WTC11 (cell line): ENCODE data around the gene MEF2B. TPM values are rescaled to one million over a fixed set of nuclear protein-coding genes. Genes with fewer than 3 reads are reported as not detected.

Experiments
- ATAC-seq: fragments of 200-7000 bp; cut with Tn5 transposase; 2 replicates; pipeline ENCODE4 v1.10.0; 2021; ENCODE audit warnings: mild to moderate bottlenecking, moderate library complexity
- CTCF ChIA-PET: fragments of 300-600 bp; sonication (Branson Sonifier 250); formaldehyde crosslinking; loops from one replicate; lab custom pipeline; 2021; ENCODE audit warnings: antibody characterized with exemption; lab: Charles Lee
- POLR2A ChIA-PET: fragments of 350-600 bp; sonication (Branson Sonifier 250); formaldehyde crosslinking; loops from one replicate; lab custom pipeline; 2021; ENCODE audit warnings: antibody characterized with exemption; lab: Charles Lee
- DNase-seq: peaks from one replicate; pipeline ENCODE4 v3.0.0; 2021; ENCODE audit warnings: low spot score
- H3K27ac Mint-ChIP-seq: 2 replicates; pipeline ENCODE4 v1.8.0; 2021; ENCODE audit warnings: mixed read lengths
- H3K27me3 Mint-ChIP-seq: 2 replicates; pipeline ENCODE4 v1.8.0; 2021; ENCODE audit warnings: low read depth, mild to moderate bottlenecking, moderate library complexity, mixed read lengths
- H3K36me3 Mint-ChIP-seq: 2 replicates; pipeline ENCODE4 v1.8.0; 2021; ENCODE audit warnings: mixed read lengths
- H3K4me1 Mint-ChIP-seq: 2 replicates; pipeline ENCODE4 v1.8.0; 2022; ENCODE audit warnings: mixed read lengths
- H3K4me3 Mint-ChIP-seq: 2 replicates; pipeline ENCODE4 v1.8.0; 2021; ENCODE audit warnings: mild to moderate bottlenecking, moderate library complexity, mixed read lengths
- H3K9me3 Mint-ChIP-seq: 2 replicates; pipeline ENCODE4 v1.8.0; 2021; ENCODE audit warnings: mixed read lengths
- ETV6 ChIP-seq: sonication (generic); formaldehyde crosslinking; IDR thresholded peaks from 2 replicates; pipeline ENCODE4 v1.8.1; 2022; ENCODE audit warnings: mild to moderate bottlenecking, missing genetic modification reagents
- FOXP1 ChIP-seq: sonication (generic); formaldehyde crosslinking; IDR thresholded peaks from 2 replicates; pipeline ENCODE4 v1.8.0; 2022; ENCODE audit warnings: missing genetic modification reagents, mild to moderate bottlenecking, moderate library complexity, borderline replicate concordance
- JAZF1 ChIP-seq: fragments of 250-450 bp; sonication (Bioruptor Pico); IDR thresholded peaks from 2 replicates; pipeline ENCODE4 v1.9.0; 2021; ENCODE audit warnings: moderate library complexity, mild to moderate bottlenecking, inconsistent platforms
- KAT7 ChIP-seq: sonication (generic); formaldehyde crosslinking; IDR thresholded peaks from 2 replicates; pipeline ENCODE4 v1.8.1; 2023; ENCODE audit warnings: missing genetic modification reagents, mild to moderate bottlenecking, borderline replicate concordance
- NFATC4 ChIP-seq: fragments of 250-450 bp; sonication (Bioruptor Pico); IDR thresholded peaks from 2 replicates; pipeline ENCODE4 v1.9.0; 2021; ENCODE audit warnings: mild to moderate bottlenecking
- NR1H2 ChIP-seq: sonication (generic); formaldehyde crosslinking; IDR thresholded peaks from 2 replicates; pipeline ENCODE4 v1.9.0; 2021; ENCODE audit warnings: mild to moderate bottlenecking, moderate library complexity, missing genetic modification reagents
- OVOL2 ChIP-seq: fragments of 250-450 bp; sonication (Bioruptor Pico); IDR thresholded peaks from 2 replicates; pipeline ENCODE4 v1.9.0; 2021; ENCODE audit warnings: mild to moderate bottlenecking, borderline replicate concordance
- PRRX2 ChIP-seq: fragments of 250-450 bp; sonication (Bioruptor Pico); IDR thresholded peaks from 2 replicates; pipeline ENCODE4 v1.8.0; 2021; ENCODE audit warnings: mild to moderate bottlenecking
- SMAD3 ChIP-seq: sonication (generic); formaldehyde crosslinking; IDR thresholded peaks from 2 replicates; pipeline ENCODE4 v1.8.0; 2022; ENCODE audit warnings: missing genetic modification reagents, mild to moderate bottlenecking, borderline replicate concordance
- SOX15 ChIP-seq: fragments of 250-450 bp; sonication (Bioruptor Pico); IDR thresholded peaks from 2 replicates; pipeline ENCODE4 v1.9.0; 2021; ENCODE audit warnings: mild to moderate bottlenecking
- ZBTB21 ChIP-seq: sonication (generic); formaldehyde crosslinking; IDR thresholded peaks from 2 replicates; pipeline ENCODE4 v1.8.1; 2023; ENCODE audit warnings: mild to moderate bottlenecking, missing genetic modification reagents, borderline replicate concordance
- ZNF423 ChIP-seq: fragments of 250-450 bp; sonication (Bioruptor Pico); IDR thresholded peaks from 2 replicates; pipeline ENCODE4 v2.1.2; 2022; ENCODE audit warnings: mild to moderate bottlenecking, moderate library complexity
- total RNA-seq: library from RNA; stranded (reverse); gene quantifications from 3 replicates; pipeline ENCODE4 v1.2.3, GENCODE V29; 2021
- TF ChIP-seq, protein P1 (sequence below): sonication (generic); formaldehyde crosslinking; IDR thresholded peaks from 2 replicates; pipeline ENCODE4 v1.8.0; 2023; ENCODE audit warnings: mild to moderate bottlenecking, missing genetic modification reagents
- TF ChIP-seq, protein P2 (sequence below): fragments of 250-450 bp; sonication (Bioruptor Pico); IDR thresholded peaks from 2 replicates; pipeline ENCODE4 v1.9.0; 2021; ENCODE audit warnings: mild to moderate bottlenecking
- TF ChIP-seq, protein P3 (sequence below): sonication (generic); formaldehyde crosslinking; IDR thresholded peaks from 2 replicates; pipeline ENCODE4 v1.8.1; 2023; ENCODE audit warnings: mild to moderate bottlenecking, missing genetic modification reagents, moderate library complexity
- TF ChIP-seq, protein P4 (sequence below): sonication (generic); formaldehyde crosslinking; IDR thresholded peaks from 2 replicates; pipeline ENCODE4 v1.8.1; 2023; ENCODE audit warnings: mild to moderate bottlenecking, missing genetic modification reagents, moderate library complexity
- TF ChIP-seq, protein P5 (sequence below): fragments of 250-450 bp; sonication (Bioruptor Pico); IDR thresholded peaks from 2 replicates; pipeline ENCODE4 v1.9.0; 2021; ENCODE audit warnings: moderate library complexity, mild to moderate bottlenecking, inconsistent platforms, borderline replicate concordance
- TF ChIP-seq, protein P6 (sequence below): sonication (generic); formaldehyde crosslinking; IDR thresholded peaks from 2 replicates; pipeline ENCODE4 v1.8.1; 2022; ENCODE audit warnings: mild to moderate bottlenecking, missing genetic modification reagents, moderate library complexity, borderline replicate concordance
- TF ChIP-seq, protein P7 (sequence below): sonication (generic); formaldehyde crosslinking; IDR thresholded peaks from 2 replicates; pipeline ENCODE4 v1.8.0; 2022; ENCODE audit warnings: mild to moderate bottlenecking, missing genetic modification reagents
- TF ChIP-seq, protein P8 (sequence below): sonication (generic); formaldehyde crosslinking; IDR thresholded peaks from 2 replicates; pipeline ENCODE4 v1.8.0; 2023; ENCODE audit warnings: missing genetic modification reagents

MEF2B gene
- total RNA-seq, 1 experiment from 2014 or later, result 1.7 TPM

DNA sequence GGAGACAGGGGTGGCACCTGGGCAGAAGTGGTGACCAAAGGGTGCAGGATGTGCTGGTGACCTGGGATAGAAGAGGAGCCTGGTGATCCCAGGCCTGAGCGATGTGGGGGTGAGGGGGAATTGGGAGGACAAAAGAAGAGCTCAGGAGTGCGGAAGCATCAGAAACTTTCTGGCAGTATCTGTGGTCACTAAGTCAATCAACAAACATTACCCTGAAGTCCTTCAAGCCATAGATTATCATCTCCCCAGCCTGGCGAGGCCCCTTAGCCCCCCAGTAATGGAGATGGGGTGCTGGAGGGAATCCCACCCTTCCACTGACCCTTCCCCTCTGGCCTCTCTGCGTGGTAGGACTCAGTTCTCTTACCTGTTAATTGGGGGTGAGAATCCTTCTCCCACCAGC, 10.5 kb downstream of the MEF2B start:
- TF ChIP-seq, protein P1, sequence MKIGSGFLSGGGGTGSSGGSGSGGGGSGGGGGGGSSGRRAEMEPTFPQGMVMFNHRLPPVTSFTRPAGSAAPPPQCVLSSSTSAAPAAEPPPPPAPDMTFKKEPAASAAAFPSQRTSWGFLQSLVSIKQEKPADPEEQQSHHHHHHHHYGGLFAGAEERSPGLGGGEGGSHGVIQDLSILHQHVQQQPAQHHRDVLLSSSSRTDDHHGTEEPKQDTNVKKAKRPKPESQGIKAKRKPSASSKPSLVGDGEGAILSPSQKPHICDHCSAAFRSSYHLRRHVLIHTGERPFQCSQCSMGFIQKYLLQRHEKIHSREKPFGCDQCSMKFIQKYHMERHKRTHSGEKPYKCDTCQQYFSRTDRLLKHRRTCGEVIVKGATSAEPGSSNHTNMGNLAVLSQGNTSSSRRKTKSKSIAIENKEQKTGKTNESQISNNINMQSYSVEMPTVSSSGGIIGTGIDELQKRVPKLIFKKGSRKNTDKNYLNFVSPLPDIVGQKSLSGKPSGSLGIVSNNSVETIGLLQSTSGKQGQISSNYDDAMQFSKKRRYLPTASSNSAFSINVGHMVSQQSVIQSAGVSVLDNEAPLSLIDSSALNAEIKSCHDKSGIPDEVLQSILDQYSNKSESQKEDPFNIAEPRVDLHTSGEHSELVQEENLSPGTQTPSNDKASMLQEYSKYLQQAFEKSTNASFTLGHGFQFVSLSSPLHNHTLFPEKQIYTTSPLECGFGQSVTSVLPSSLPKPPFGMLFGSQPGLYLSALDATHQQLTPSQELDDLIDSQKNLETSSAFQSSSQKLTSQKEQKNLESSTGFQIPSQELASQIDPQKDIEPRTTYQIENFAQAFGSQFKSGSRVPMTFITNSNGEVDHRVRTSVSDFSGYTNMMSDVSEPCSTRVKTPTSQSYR (CRISPR knock-in tag), result no peak
- TF ChIP-seq, protein P2, sequence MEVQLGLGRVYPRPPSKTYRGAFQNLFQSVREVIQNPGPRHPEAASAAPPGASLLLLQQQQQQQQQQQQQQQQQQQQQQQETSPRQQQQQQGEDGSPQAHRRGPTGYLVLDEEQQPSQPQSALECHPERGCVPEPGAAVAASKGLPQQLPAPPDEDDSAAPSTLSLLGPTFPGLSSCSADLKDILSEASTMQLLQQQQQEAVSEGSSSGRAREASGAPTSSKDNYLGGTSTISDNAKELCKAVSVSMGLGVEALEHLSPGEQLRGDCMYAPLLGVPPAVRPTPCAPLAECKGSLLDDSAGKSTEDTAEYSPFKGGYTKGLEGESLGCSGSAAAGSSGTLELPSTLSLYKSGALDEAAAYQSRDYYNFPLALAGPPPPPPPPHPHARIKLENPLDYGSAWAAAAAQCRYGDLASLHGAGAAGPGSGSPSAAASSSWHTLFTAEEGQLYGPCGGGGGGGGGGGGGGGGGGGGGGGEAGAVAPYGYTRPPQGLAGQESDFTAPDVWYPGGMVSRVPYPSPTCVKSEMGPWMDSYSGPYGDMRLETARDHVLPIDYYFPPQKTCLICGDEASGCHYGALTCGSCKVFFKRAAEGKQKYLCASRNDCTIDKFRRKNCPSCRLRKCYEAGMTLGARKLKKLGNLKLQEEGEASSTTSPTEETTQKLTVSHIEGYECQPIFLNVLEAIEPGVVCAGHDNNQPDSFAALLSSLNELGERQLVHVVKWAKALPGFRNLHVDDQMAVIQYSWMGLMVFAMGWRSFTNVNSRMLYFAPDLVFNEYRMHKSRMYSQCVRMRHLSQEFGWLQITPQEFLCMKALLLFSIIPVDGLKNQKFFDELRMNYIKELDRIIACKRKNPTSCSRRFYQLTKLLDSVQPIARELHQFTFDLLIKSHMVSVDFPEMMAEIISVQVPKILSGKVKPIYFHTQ (CRISPR knock-in tag), result no peak
- no peak for TF ChIP-seq NFATC4 (CRISPR knock-in tag)
- no peak for TF ChIP-seq SOX15 (CRISPR knock-in tag)
- TF ChIP-seq FOXP1 (CRISPR knock-in tag), result no peak
- Mint-ChIP-seq H3K36me3 (no peaks in the 10 kb centered on the region), H3K4me3 (no peak overlapping the region), H3K27ac (no peak overlapping the region), H3K9me3 (no peaks in the 10 kb centered on the region), H3K4me1 (peaks cover 12% of the 10 kb centered on the region), H3K27me3 (peaks cover 35% of the 10 kb centered on the region)
- POLR2A ChIA-PET, result interaction anchor here (0.7 to 1.2 kb wide), 2 partner anchors 11 to 667 kb away, joined by 4 to 6 read pairs; partner anchors contain the start of gene MEF2B
- DNase-seq (no peak), ATAC-seq (no peak)
- CTCF ChIA-PET, result interaction anchor here (1.3 to 3.5 kb wide), 3 partner anchors 12 to 18 kb away, joined by 3 to 18 read pairs (median 3); no protein-coding TSS in a partner anchor

DNA sequence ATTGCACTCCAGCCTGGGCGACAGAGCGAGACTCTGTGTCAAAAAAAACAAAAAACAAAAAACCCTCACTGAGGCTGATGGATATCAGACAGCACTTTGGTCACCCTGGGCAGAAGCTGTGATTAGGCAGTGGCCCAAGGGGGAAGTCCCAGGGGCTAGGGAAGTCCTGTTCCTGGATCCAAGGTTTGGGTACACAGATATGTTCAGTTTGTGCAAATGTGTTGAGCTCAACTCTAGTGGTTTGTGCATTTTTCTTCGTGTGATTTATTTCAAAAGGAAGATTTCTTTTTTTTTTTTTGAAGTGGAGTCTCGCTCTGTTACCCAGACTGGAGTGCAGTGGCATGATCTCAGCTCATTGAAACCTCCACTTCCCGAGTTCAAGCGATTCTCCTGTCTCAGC, 12.3 kb downstream of the MEF2B start:
- no peak for ATAC-seq
- H3K9me3 Mint-ChIP-seq, result no peaks in the 10 kb centered on the region
- no peaks in the 10 kb centered on the region for H3K36me3 Mint-ChIP-seq
- no peak overlapping the region for H3K27ac Mint-ChIP-seq
- H3K4me3 Mint-ChIP-seq, result no peak overlapping the region
- no peak for DNase-seq
- peaks cover 40% of the 10 kb centered on the region for H3K27me3 Mint-ChIP-seq
- TF ChIP-seq, protein P3, sequence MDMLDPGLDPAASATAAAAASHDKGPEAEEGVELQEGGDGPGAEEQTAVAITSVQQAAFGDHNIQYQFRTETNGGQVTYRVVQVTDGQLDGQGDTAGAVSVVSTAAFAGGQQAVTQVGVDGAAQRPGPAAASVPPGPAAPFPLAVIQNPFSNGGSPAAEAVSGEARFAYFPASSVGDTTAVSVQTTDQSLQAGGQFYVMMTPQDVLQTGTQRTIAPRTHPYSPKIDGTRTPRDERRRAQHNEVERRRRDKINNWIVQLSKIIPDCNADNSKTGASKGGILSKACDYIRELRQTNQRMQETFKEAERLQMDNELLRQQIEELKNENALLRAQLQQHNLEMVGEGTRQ (CRISPR knock-in tag), result no peak
- TF ChIP-seq, protein P4, sequence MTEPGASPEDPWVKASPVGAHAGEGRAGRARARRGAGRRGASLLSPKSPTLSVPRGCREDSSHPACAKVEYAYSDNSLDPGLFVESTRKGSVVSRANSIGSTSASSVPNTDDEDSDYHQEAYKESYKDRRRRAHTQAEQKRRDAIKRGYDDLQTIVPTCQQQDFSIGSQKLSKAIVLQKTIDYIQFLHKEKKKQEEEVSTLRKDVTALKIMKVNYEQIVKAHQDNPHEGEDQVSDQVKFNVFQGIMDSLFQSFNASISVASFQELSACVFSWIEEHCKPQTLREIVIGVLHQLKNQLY (CRISPR knock-in tag), result no peak
- TF ChIP-seq ZNF423 (CRISPR knock-in tag), result no peak
- TF ChIP-seq, protein P5, sequence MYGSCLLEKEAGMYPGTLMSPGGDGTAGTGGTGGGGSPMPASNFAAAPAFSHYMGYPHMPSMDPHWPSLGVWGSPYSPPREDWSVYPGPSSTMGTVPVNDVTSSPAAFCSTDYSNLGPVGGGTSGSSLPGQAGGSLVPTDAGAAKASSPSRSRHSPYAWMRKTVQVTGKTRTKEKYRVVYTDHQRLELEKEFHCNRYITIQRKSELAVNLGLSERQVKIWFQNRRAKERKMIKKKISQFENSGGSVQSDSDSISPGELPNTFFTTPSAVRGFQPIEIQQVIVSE, result no peak
- TF ChIP-seq JAZF1 (CRISPR knock-in tag), result no peak
- TF ChIP-seq, protein P6, sequence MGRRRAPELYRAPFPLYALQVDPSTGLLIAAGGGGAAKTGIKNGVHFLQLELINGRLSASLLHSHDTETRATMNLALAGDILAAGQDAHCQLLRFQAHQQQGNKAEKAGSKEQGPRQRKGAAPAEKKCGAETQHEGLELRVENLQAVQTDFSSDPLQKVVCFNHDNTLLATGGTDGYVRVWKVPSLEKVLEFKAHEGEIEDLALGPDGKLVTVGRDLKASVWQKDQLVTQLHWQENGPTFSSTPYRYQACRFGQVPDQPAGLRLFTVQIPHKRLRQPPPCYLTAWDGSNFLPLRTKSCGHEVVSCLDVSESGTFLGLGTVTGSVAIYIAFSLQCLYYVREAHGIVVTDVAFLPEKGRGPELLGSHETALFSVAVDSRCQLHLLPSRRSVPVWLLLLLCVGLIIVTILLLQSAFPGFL (CRISPR knock-in tag), result no peak
- no peak for TF ChIP-seq KAT7
- no peak for TF ChIP-seq PRRX2 (CRISPR knock-in tag)
- no peak for TF ChIP-seq ZBTB21 (CRISPR knock-in tag)
- no peak for TF ChIP-seq ETV6 (CRISPR knock-in tag)
- TF ChIP-seq, protein P7, sequence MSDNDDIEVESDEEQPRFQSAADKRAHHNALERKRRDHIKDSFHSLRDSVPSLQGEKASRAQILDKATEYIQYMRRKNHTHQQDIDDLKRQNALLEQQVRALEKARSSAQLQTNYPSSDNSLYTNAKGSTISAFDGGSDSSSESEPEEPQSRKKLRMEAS (CRISPR knock-in tag), result no peak
- no peak for TF ChIP-seq NR1H2 (CRISPR knock-in tag)
- TF ChIP-seq OVOL2 (CRISPR knock-in tag), result no peak
- no peak for TF ChIP-seq SOX15 (CRISPR knock-in tag)
- TF ChIP-seq SMAD3 (CRISPR knock-in tag), result no peak
- TF ChIP-seq NFATC4 (CRISPR knock-in tag), result no peak
- TF ChIP-seq, protein P8, sequence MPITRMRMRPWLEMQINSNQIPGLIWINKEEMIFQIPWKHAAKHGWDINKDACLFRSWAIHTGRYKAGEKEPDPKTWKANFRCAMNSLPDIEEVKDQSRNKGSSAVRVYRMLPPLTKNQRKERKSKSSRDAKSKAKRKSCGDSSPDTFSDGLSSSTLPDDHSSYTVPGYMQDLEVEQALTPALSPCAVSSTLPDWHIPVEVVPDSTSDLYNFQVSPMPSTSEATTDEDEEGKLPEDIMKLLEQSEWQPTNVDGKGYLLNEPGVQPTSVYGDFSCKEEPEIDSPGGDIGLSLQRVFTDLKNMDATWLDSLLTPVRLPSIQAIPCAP, result no peak
- peaks cover 12% of the 10 kb centered on the region for H3K4me1 Mint-ChIP-seq
- POLR2A ChIA-PET, result interaction anchor here (1.2 kb wide), 1 partner anchor 396 kb away, joined by 3 read pairs; no protein-coding TSS in a partner anchor
- CTCF ChIA-PET, result interaction anchor here (0.7 to 3.5 kb wide), 3 partner anchors 12 to 42 kb away, joined by 3 to 18 read pairs (median 6); no protein-coding TSS in a partner anchor
